Sigmoid colon (tissue), 4 donors: ENCODE results near the gene KCNAB1.

Source experiments
- POLR2A ChIP-seq, 2 donors: fragments of 450-650 bp; IDR thresholded peaks; one replicate each; pipeline ENCODE4 v1.6.1; 2016; ENCODE audit warnings: antibody characterized with exemption in 2 of 2, mild to moderate bottlenecking in 2 of 2, moderate library complexity in 2 of 2
- POLR2AphosphoS5 ChIP-seq, 4 donors: sonication (generic); formaldehyde crosslinking; IDR thresholded peaks; one replicate each; pipeline ENCODE4 v1.6.1; 2017; ENCODE audit warnings: antibody characterized with exemption in 4 of 4
- TF ChIP-seq, protein P1 (sequence below), 4 experiments: fragments of 450-650 bp in 3 of 4; fragments of 200-600 bp in 1 of 4; IDR thresholded peaks; one replicate each; pipeline ENCODE4 v1.5.1; 2016 to 2019; ENCODE audit warnings: antibody characterized with exemption in 4 of 4, mild to moderate bottlenecking in 3 of 4, moderate library complexity in 2 of 4

DNA sequence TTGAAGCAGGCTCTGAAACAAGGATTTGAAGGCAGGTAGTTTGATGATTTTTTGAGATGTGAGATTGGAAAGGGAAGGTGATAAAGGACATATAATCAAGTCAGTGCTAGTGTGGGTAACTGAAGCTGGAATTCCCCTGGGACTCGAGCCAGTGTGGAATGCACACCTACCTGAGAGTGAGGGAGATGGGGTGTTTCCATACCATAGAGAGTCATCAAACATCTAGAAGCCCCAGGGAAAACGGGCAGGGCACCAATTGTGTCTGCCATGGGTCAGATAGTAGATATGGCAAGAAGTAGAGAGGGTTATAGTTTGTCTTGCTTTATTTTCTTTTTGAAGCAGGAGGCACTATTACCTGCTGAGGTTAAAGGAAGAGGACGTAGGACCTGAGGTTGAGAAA is 314.5 kb downstream of the KCNAB1 start:
- TF ChIP-seq, protein P1, sequence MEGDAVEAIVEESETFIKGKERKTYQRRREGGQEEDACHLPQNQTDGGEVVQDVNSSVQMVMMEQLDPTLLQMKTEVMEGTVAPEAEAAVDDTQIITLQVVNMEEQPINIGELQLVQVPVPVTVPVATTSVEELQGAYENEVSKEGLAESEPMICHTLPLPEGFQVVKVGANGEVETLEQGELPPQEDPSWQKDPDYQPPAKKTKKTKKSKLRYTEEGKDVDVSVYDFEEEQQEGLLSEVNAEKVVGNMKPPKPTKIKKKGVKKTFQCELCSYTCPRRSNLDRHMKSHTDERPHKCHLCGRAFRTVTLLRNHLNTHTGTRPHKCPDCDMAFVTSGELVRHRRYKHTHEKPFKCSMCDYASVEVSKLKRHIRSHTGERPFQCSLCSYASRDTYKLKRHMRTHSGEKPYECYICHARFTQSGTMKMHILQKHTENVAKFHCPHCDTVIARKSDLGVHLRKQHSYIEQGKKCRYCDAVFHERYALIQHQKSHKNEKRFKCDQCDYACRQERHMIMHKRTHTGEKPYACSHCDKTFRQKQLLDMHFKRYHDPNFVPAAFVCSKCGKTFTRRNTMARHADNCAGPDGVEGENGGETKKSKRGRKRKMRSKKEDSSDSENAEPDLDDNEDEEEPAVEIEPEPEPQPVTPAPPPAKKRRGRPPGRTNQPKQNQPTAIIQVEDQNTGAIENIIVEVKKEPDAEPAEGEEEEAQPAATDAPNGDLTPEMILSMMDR (IDR thresholded peaks at IDR 0.05), result no peak
- TF ChIP-seq POLR2AphosphoS5 (IDR thresholded peaks at IDR 0.05), result no peak
- TF ChIP-seq POLR2A (IDR thresholded peaks at IDR 0.05), result no peak
